ENCODE data around the gene MYD88. TPM values are rescaled to one million over a fixed set of nuclear protein-coding genes. Genes with fewer than 3 reads are reported as not detected.

The MYD88 gene
- polyA plus RNA-seq, 3 donors = 286 to 427 (median 398) TPM

- no peaks in the 10 kb centered on the region for H3K36me3 ChIP-seq (replicated peaks in 1 of 2; ENCODE audit: control insufficient read depth in 1 of 2, insufficient read depth in 2 of 2, low read length in 2 of 2)
- peaks cover 48% of the 10 kb centered on the region for H3K4me1 Mint-ChIP-seq
- WGBS (ENCODE audit: insufficient coverage) = 0% methylated on average over 17 of the region's 17 CpGs
- no peaks in the 10 kb centered on the region for H3K27me3 ChIP-seq (ENCODE audit: control insufficient read depth in 2 of 2, insufficient read depth in 2 of 2, low read length in 2 of 2)
- no peak for DNase-seq
- peaks cover 11 to 19% of the 10 kb centered on the region in 2 donors for H3K36me3 Mint-ChIP-seq
- H3K9ac ChIP-seq (ENCODE audit: insufficient read depth, low read length, poor library complexity, severe bottlenecking) = peak overlapping the region; percentile 97
- H3K9me3 ChIP-seq (replicated peaks in 1 of 2; ENCODE audit: control insufficient read depth in 1 of 2, insufficient read depth in 1 of 2, low read length in 2 of 2) = no peaks in the 10 kb centered on the region
- H3K27ac ChIP-seq (ENCODE audit: low read depth in 1 of 2, low read length in 2 of 2) = peak overlapping the region; percentile 96 to 99
- H3K4me2 ChIP-seq (replicated peaks; ENCODE audit: extremely low read depth, low read length, poor library complexity, severe bottlenecking) = peak overlapping the region; percentile 70
- no peaks in the 10 kb centered on the region for H3K27me3 Mint-ChIP-seq (ENCODE audit: low read depth in 3 of 3)
- peaks cover 21 to 40% of the 10 kb centered on the region in 2 donors for H3K4me1 ChIP-seq (ENCODE audit: control insufficient read depth in 1 of 2, insufficient read depth in 2 of 2, low read length in 2 of 2)
- peaks cover 41% of the 10 kb centered on the region for H3K79me2 ChIP-seq (ENCODE audit: insufficient read depth, low read length)
- peak overlapping the region; percentile 99 to 100 (median 100) for H3K27ac Mint-ChIP-seq
- no peak for TF ChIP-seq CTCF (IDR thresholded peaks at IDR 0.05)
- peak overlapping the region; percentile 29 for H2AFZ ChIP-seq (ENCODE audit: insufficient read depth, low read depth, low read length, poor library complexity, severe bottlenecking)
- intact Hi-C loops (cut with micrococcal nuclease) = loop anchor here in 1 of 2 donors (1.0 to 2.0 kb wide), 2 partner anchors 10 to 26 kb away; partner anchors contain the start of gene MYD88
- peaks cover 36% of the 10 kb centered on the region for H4K20me1 ChIP-seq (ENCODE audit: insufficient read depth, low read length)
- H3K9me3 Mint-ChIP-seq = no peaks in the 10 kb centered on the region
- peak overlapping the region; percentile 86 to 94 for H3K4me3 Mint-ChIP-seq
- peak overlapping the region; percentile 32 to 71 (median 34) for H3K4me3 ChIP-seq (replicated peaks in 1 of 3; ENCODE audit: low read depth in 2 of 3, low read length in 3 of 3)
Observed at GRCh38 chr3:38164643-38164951, 26.1 kb downstream of the MYD88 start.

- Mint-ChIP-seq H3K27me3 (ENCODE audit: low read depth in 3 of 3) (no peaks in the 10 kb centered on the region), H3K4me1 (peaks cover 49% of the 10 kb centered on the region), H3K9me3 (no peaks in the 10 kb centered on the region), H3K4me3 (peak within 1 kb of the TSS; percentile 93 to 94), H3K27ac (peak within 1 kb of the TSS; percentile 99 to 100 (median 100)), H3K36me3 (peaks cover 13 to 19% of the 10 kb centered on the region in 2 donors)
- H2AFZ ChIP-seq (ENCODE audit: insufficient read depth, low read depth, low read length, poor library complexity, severe bottlenecking) = peak within 1 kb of the TSS; percentile 59
- H3K9me3 ChIP-seq (replicated peaks in 1 of 2; ENCODE audit: control insufficient read depth in 1 of 2, insufficient read depth in 1 of 2, low read length in 2 of 2) = no peaks in the 10 kb centered on the region
- peak within 1 kb of the TSS; percentile 97 for H3K9ac ChIP-seq (ENCODE audit: insufficient read depth, low read length, poor library complexity, severe bottlenecking)
- H3K4me2 ChIP-seq (replicated peaks; ENCODE audit: extremely low read depth, low read length, poor library complexity, severe bottlenecking) = peak within 1 kb of the TSS; percentile 77
- H3K79me2 ChIP-seq (ENCODE audit: insufficient read depth, low read length) = peaks cover 47% of the 10 kb centered on the region
- intact Hi-C loops (cut with micrococcal nuclease) = loop anchor here (1.0 to 2.0 kb wide), 3 partner anchors 11 to 28 kb away; partner anchors contain the start of genes ACAA1 (in 1 of the 2) and MYD88 (in 1 of the 2)
- no peaks in the 10 kb centered on the region for H3K27me3 ChIP-seq (ENCODE audit: control insufficient read depth in 2 of 2, insufficient read depth in 2 of 2, low read length in 2 of 2)
- TF ChIP-seq CTCF (IDR thresholded peaks at IDR 0.05) = no peak
- H3K4me1 ChIP-seq (ENCODE audit: control insufficient read depth in 1 of 2, insufficient read depth in 2 of 2, low read length in 2 of 2) = peaks cover 21 to 40% of the 10 kb centered on the region in 2 donors
- H3K36me3 ChIP-seq (replicated peaks in 1 of 2; ENCODE audit: control insufficient read depth in 1 of 2, insufficient read depth in 2 of 2, low read length in 2 of 2) = no peaks in the 10 kb centered on the region
- H3K27ac ChIP-seq (ENCODE audit: low read depth in 1 of 2, low read length in 2 of 2) = peak within 1 kb of the TSS; percentile 96 to 99
- H4K20me1 ChIP-seq (ENCODE audit: insufficient read depth, low read length) = peaks cover 41% of the 10 kb centered on the region
- peak within 1 kb of the TSS; percentile 61 to 94 (median 66) for H3K4me3 ChIP-seq (replicated peaks in 1 of 3; ENCODE audit: low read depth in 2 of 3, low read length in 3 of 3)
- 0% methylated on average over 53 of the region's 57 CpGs for WGBS (ENCODE audit: insufficient coverage)
- peak; percentile 100 for DNase-seq
Observed at GRCh38 chr3:38164952-38165721, 26.7 kb downstream of the MYD88 start, which contains the start of gene OXSR1. TSS of gene OXSR1 (plus strand) at chr3:38165537. CDS start at chr3:38165877, 340 bp downstream.

All from CD14-positive monocyte (primary cell).